ENCODE data around the gene BICD2.
A peak's percentile ranks its signal among the peaks of the same experiment; 100 is the strongest.
"Not testable (repeated sequence)": the region's sequence is repeated elsewhere in the genome, so short reads cannot be mapped to it uniquely, and the experiment has no call there.

Gene BICD2

DNA sequence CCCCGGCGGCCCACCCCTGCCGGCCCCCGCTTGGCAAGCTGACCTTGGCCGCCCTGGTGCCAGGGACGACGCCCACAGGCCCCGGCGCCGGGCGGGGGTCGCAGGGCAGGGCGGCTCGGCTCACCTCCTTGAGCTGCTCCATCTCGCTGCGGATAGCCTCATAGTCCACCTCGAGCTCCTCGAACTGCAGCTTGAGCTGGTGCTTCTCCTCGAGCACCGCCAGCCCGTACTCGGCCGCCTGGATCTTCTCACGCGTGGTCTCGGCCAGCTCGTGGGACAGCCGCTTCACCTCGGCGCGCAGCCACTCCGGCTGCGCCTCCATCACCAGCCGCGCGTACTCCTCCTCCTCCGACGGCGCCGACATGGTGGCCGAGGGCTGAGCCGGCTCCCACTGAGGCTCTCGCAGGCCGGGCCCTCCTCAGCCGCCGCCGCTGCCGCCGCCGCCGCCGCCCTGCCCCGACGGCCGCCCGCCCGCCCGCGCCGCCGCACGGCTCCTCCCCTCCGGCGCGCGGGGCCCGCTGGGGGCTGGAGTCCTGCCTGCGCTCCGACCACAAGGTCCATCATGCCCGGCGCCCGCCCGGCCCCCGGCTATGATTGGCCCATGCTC is at the start of gene BICD2:
Gene BICD2 (minus strand): TSS at position 453 of the 607 bp plus-strand sequence. CDS start 89 bp downstream, at position 364.
- no peak for DNase-seq

DNA sequence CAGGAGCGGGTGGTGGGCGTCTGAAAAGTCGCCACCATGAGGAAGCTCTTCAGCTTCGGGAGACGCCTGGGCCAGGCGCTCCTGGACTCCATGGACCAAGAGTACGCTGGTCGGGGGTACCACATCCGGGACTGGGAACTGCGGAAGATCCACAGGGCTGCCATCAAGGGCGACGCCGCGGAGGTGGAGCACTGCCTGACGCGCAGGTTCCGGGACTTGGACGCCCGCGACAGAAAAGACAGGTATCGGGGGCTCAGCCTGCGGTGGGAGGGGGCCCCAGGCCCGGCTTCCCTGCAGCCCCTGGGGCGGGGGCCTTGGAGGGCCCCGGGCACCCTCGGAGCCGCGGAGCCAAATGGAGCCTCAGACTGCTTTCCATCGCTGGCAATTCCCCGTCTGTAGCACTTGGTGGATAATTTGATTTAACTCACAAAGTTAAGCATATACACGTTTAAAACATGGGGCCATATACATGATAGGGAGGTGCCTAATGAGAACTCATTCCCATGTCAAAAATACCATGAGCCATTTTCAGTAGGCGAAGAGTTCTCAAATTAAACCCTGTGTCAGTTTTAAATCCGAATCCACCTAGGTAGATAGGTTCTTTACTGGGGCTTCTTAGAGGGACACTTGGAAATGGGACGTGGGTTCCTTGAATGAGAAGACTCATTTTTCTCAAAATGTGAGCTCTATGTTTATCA is 45.1 kb upstream of the BICD2 start:
- DNase-seq = not testable (repeated sequence)

DNA sequence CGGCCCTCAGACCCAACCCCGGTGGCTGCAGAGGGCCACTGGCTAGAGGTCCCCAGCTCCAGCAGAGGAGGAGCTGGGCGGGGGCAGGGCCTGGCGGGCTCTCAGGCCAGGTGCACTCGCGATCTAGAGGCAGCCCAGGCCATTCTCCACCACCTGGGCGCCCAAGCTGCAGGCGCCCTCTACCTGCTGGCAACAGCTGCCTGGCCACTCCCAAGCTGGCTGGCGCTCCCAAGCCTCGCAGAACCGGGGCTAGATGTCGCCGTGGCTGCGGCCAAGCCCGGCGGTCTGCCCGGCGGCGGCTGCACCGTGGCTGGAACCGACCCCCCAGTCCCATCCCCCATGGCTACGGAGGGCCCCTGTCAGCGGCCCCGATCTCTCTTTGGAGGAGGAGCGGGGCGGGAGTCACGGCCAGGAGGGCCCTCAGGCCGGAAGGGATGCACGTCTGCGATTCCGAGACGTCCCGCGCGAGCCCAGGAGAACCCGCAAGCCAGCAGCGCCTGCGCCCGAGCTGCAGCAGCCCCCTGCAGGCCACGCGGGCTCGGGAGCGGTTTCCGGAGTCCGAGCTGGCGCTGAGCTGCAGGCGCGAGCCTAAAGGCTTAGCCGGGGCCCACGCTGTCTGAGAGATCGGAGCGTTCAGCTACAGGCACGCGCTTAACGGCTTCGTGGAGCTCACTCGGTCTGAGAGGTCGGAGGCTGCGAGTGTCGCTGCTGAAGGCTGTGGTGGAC is 44.3 kb upstream of the BICD2 start:
- DNase-seq = peak; percentile 81

DNA sequence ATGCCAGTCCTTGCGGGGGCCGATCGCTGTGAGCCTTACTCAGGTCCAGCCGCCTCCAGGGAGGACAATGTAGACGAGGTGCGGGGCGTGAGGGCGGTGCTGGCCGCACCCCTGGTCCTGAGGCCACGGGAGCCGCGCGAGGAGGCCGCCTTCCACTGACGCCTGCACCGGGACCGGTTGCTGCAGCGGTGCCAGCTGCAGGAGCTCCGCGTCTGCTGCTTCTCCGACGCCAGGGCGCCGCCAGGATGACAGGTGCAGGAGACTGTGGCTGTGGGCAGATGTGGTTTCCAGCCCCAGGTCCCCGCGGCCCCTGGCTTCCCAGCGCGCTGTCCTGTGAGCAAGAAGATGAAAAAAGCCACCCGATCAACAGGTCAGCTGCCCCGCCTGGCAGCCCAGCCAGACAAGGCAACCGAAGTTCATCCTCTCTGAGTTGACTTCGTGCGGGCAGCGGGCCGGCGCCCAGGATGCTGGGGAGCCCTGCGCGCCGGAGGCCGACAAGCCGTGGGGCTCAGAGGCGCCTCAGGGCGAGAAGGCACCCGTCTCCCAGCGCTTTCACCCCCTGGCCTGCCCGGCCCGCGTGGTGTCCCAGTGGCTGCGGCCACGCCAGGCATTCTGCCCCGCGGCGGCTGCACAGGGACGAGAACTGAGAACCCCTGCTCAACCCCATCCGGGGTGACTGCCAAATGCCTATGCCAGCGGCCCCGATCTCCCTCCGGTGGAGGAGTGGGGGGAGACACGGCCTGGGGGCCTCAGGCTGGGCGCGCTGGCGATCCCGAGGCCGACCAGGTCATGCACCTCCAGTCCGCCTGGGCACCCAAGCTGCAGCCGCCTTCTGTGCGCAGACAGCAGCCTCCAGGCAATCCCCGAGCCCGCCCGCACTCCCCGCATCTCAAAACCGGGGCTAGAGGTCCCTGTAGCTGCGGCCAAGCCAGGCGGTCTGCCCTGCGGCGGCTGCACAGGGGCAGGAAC is 43.4 kb upstream of the BICD2 start:
- DNase-seq = no peak

DNA sequence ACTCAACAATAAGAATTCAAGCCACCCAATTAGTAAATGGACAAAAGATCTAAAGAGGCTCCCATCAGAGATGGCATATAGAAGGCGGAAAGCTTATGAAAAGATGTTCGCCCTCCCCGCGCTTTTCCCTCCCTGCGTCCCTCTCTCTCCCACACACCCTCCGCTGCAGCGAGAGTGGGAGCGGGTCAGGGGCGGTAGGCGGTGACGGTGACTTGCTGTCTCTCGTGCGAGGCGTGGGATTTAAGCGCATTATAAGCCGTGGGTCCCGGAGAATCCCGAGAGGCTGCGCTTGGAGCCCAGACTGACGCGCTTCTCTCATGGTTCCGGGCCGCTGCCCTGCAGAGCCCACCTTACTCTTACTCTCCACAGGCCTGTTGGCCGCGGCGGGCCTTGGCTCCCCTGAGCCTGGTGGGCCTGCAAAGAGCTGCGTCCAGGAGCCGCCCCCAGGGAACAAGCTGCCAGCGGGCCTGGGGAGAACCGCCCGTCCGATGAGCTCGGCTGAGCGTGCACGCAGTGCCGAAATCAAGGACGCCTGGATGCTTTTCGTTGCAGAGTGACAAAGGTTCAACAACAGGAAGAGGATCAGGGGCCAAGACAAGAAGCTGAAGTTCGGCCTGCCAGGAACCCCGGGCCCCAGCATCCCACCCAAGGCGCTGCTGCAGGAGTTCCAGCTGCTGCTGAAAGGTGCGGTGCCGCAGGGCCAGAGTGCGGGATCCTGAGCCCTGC is 42.6 kb upstream of the BICD2 start:
- DNase-seq = no peak

DNA sequence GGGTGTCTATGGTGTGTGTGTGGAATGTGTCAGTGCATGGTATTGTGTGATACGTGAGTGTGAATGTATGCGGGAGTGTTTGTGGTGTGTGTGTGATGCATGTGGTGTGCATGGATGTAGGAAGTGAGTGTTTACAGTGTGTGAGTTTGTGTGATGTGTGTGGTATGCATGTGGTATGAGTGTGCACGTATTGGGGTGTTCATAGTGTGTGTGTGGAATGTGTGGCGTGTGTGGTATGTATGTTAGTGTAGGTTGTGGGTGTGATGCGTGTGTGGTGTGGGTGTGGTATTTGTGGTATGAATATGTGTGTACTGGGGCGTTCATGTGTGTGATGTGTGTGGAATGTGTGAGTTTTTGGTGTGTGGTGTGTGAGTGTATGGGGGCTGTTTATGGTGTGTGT is 40.1 kb upstream of the BICD2 start:
- no peak for DNase-seq

DNA sequence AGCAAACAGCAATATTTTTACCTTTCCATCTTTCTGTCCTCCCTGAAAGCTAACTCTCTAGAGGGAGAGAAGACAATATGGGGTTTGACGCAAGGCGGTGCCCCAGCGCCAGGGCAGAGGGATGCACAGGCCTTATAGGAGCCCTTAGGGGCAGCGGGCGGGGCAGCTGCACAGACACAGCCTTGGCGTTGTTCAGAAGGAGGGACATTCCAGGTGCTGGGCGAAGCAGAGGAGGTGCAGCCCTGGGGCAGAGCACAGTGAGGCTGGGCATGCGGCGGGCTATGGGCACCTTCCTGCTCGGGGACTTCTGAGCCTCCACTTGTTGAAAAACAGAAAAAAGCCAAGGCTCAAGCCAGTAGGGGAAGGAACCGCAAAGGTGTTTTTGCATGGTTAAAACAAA is 33.7 kb upstream of the BICD2 start:
- no peak for DNase-seq

DNA sequence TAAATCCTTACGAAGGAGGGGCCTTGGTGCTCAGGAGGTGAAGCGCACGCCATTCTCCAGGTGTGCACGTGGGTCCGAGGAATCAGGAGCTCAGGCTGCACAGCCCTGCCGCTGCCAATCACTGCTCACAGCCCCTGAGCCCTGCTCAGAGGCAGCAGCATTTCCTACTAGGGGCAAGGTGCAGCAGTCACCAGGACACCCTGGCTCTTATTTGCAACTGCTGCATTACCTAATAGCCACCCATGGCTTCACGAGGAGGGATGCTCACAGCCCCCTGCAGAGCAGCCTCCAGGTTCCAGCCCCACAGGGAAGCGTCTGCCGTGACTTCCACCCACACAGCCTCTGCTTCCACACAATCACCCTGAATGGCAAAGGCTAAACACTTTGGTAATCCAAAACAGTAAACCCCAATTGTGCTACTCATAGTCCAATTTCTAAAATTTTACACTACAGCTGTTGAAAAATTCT is 31.7 kb upstream of the BICD2 start:
- DNase-seq = not testable (repeated sequence)

DNA sequence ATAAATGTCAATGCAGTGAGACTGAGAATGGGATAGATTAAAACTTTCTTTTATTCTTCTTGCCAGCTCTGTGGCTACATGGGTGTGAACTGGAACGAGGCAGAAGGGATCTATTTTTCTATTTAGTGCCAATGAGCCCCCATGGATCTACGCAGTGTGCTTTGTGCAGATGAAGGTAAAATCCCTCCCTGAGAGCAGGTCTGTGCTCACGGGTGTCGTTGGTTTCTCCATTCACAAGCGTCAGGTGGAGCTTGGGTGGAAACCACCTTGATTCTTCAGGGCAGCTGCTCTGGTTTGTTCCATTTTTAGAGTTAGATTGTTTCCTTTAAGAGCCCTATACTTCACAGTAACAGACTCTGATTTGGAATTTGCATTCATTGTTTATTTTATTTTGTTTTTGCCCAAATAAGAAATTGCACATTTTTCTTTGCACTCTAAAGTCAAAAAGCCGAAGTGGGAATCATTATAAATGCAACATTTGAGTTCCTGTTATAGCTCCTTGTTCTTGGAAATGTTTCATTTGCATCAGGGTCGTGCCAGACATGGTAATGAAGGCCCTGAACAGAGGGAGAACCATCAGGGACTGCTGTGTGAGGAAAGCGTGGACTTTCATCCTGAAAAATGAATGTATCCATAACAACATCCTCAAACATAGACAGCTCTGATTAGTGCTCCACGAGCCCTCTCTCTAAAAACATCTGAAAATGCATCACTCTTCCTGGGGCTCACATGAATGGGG is 31.1 kb upstream of the BICD2 start:
- DNase-seq = no peak

DNA sequence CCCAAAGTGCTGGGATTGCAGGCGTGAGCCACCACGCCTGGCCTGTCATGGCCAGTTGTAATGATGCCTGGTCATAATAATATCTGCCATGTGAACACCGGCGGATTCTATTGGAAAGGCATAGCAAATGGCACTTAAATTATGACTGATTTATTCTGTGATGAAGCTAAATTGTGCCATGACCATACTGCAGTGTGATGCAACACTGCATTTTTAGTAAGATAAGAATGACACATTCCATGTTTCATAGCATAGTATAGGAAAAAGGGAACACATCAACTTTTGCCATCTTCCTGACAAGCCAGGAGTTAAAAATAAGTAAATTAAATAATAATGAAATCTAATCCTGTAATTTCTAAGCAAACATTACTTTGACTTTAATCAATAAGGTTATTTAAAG is 30.4 kb upstream of the BICD2 start:
- DNase-seq = no peak

DNA sequence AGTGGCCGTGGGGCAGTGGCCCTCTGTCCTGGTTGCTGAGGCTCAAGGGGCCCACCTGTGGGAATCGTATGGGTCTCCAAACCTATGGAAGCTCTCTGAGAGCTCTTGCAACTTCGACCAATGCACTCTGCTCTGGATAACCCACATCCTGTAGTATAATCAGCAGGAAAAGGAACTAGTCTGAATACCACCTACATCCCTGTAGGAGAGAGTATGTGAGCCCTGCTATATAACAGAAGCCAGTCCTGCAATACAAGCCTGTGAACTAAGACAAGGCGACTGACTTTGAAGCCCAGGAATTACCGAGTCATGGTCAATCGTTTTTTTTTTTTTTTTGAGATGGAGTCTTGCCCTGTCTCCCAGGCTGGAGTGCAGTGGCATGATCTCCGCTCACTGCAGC is 29.8 kb upstream of the BICD2 start:
- no peak for DNase-seq

DNA sequence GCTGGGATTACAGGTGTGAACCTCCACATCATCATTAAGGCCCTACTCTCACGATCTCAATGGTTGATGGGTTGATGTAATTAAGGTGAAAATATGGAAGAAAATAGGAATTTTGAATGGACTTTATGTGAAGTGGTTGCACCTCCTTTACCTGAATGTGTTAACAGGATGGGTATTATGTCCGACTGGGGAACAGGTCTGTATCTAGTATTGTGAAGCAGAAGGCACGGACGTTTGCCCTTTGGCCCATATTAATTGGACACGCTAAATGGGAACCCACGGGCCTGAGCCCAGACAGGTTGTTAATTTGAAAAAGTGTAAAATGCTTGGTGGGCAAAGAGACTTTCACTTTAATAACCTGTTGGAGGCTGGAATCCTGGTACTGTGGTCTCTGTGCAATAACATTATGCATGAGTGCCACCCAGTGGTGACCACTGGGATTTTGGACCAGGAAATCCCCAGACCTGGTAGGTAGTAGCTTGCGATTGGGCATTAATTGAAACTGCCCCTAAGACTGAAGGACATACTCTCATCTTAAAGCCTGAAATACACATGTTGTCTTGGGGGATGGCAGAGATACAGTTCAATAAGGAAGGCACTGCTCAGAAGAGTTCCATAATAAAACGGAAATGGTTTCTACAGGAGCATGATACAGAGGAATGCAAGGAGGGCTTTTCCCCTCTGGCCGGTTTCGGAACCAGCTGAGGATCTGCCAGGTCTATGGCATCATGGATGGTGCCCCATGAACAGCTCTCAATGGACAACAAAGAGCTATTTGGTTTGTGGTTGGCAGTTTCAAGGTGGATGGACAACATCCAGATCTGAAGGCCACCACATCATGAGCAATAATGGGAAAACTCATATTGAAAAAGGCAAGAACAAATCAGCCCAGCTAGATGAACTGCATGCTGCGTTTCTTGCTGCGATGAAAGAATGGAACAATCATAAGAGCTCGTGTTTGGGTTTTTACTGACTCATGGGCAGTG is 26.2 kb upstream of the BICD2 start:
- peak; percentile 72 for DNase-seq

DNA sequence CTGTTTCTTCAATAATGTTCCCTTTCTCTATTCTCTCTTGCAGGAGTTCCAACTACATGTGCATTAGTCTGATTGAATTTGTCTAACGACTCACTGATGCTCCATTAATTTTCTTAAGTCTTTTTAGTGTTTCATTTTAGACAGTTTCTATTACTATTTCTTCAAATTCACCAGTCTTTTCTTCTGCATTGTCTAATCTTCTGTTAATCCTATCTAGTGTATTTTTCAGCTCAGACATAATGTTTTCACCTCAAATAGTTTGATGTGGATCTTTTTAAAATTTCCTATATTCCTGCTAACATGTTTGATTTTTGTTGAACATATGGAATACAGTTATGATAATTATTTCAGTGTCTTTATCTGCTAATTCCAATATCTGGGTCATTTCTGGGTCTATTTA is 21.7 kb upstream of the BICD2 start:
- no peak for DNase-seq

DNA sequence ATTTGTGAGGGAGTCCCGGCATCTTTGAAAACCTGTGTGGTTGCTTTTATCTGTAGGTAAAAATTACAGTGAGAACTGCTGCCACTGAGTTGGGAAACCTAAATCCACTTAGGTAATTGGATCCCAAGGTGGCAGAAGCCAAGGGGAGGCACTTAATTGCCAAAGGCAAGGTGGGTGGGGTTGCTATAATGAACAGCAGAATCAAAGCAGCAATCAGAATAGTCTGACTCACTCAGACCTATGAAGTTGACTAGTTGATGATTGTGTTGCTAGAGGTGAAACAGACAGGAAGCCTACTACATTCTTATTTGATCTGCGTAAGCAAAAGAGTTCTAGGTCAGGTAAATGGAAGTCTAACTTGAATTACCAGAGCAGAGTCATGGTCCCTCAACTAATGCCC is 17.3 kb upstream of the BICD2 start:
- no peak for DNase-seq

DNA sequence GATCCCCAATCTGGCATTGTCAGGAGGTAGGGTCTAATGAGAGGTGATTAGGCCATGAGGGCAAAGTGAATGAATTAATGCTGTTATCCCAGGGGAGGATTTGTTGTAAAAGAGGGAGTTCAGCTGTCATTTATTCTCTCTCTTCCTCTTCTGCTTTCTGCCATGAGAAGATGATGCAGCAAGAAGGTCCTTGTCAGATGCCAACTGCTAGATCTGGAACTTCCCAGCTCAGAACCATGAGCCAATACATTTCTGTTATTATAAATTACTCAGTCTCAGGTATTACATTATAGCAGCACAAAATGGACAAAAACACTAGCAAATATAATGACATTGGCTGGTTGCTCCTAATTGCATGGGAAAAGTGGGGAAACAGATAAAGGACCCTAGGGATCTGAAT is 15.6 kb upstream of the BICD2 start:
- DNase-seq = no peak

DNA sequence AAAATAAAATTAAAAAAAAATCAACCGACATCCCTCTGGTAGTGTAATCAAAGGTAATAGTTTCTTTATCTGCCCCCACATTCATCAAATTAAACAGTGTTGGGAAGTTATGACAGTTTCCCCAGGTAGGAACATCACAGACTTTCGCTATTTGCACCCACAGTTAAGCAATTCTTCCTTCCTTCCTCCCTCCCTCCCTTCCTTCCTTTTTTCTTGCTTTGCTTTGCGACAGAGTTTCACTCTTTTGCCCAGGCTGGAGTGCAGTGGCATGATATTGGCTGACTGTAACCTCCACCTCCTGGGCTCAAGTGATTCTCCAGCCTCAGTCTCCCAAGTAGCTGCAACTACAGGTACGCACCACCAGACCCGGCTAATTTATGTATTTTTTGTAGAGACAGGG is 10.8 kb upstream of the BICD2 start:
- no peak for DNase-seq

DNA sequence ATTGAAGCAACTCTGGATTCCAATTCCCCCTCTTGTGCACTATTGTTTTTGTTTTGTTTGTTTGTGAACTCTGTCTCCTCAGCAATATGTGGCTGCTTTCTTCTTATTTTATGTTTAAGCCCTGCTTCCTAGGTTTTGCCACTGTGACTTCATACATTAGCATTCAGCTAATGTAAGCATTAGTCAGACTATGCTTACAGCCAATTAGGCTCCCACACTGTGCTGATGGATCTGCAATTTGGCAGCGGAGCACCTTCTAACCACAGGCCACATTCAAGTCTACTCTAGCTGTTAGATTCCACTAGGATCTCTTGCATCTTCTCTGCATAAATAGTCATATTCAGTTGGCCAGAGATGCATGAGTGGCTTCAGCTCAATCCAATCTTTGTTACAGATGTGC is 9.6 kb upstream of the BICD2 start:
- DNase-seq = no peak

DNA sequence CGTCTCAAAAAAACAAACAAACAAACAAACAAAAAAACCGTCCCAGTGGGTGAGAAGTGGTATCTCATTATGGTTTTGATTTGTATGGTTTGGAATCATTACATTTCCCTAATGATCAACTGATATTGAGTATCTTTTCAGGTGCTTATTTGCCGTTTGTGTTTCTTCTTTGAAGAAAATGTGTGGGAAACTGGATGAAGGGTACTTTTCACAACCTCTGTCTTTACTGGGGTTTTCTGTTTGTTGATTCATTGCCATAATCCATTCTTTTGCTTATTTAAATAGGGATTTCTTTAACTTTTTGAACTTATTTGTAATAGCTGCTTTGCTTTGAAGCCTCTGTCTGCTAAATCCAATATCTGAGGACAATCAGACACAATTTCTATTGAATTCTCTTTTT is 9.2 kb upstream of the BICD2 start:
- no peak for DNase-seq

DNA sequence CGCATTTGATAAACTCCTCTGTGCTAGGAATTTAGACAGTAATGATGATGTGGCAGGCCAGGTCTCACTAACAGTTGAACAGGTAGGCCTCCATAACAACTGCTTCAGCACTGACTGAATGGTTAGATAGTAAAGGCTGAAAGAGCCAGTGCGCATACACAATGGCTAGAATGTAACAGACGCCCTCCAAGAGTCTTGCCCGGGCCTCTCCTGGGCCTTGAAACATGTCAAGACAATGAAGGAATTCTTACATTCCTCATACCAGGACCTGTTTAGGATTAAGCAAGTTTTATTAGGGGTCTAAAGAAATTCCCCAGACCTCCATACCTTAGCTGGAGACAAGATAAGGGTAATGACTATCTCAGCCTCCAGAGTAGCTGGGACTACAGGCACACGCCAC is 6.7 kb upstream of the BICD2 start:
- no peak for DNase-seq

DNA sequence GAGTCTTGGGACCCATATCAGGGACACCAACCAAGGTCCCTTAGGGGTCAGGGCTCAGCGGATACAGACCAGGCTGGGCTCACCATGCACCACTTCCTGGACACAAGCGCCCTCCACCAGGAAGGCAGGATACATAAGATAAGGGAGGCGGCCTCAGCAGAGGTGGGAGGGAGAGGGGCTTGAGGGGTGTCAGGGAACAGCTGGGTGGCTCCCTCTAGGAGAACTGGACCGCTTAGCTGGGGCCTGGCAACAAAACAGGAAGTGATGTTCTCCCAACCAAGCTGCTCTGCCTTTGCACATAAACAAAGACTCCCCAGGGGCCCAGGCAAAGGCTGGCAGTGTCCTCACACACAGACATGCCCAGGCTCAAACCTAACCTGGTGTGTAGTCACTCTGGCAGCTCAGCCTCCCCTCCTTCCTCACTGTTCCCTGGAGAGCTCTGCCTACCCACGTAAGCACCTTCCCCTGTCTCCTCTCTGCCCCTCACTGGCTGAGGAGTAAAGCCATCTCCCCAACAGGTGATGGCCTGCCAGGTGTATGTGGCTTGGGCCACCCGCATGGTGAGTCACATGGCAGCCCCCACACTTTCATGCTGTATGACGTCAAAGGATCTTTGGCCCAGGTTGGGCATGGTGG is 5.8 kb upstream of the BICD2 start:
- DNase-seq = no peak

All from left hindlimb (tissue), 1 donor.